ENCODE results near the gene THAP10. TPM values are rescaled to one million over a fixed set of nuclear protein-coding genes. Genes with fewer than 3 reads are reported as not detected.

The THAP10 gene
- total and polyA plus RNA-seq, 2 experiments from 2014 or later = 2.1 to 3.0 TPM

DNA sequence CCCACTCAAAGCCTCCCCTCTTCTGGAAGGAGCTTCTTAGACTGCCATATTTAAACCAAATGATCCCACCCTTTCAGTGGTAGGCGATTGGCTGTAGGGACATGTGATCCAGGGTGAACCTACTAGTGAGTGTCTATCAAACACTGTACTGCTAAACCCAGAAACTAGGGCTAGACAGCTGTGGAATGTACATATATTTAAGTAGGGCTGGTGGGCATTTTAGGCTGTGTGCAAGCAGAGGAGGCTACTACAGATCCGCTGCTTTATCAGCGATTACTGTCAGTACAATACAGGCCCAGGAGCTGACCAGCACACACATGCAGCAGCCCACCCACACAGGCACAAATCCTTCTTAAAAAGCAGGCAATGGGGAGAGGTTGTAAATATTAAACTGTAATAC lies 22.9 kb downstream of the THAP10 start:
- TF ChIP-seq EZH2phosphoT487 (IDR thresholded peaks at IDR 0.05; ENCODE audit: low read depth, severe bottlenecking, unreplicated experiment) = no peak
- TF ChIP-seq, protein P1, sequence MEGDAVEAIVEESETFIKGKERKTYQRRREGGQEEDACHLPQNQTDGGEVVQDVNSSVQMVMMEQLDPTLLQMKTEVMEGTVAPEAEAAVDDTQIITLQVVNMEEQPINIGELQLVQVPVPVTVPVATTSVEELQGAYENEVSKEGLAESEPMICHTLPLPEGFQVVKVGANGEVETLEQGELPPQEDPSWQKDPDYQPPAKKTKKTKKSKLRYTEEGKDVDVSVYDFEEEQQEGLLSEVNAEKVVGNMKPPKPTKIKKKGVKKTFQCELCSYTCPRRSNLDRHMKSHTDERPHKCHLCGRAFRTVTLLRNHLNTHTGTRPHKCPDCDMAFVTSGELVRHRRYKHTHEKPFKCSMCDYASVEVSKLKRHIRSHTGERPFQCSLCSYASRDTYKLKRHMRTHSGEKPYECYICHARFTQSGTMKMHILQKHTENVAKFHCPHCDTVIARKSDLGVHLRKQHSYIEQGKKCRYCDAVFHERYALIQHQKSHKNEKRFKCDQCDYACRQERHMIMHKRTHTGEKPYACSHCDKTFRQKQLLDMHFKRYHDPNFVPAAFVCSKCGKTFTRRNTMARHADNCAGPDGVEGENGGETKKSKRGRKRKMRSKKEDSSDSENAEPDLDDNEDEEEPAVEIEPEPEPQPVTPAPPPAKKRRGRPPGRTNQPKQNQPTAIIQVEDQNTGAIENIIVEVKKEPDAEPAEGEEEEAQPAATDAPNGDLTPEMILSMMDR (IDR thresholded peaks at IDR 0.05; ENCODE audit: poor library complexity) = no peak
- no peak for TF ChIP-seq EZH2 (IDR thresholded peaks at IDR 0.05; ENCODE audit: borderline replicate concordance)
- Histone ChIP-seq H3K27ac (no peak overlapping the region), H3K4me2 (no peak overlapping the region), H4K20me1 (ENCODE audit: insufficient read depth, poor library complexity, severe bottlenecking) (no peaks in the 10 kb centered on the region), H3K4me1 (ENCODE audit: insufficient read depth) (peaks cover 4% of the 10 kb centered on the region), H3K27me3 (no peaks in the 10 kb centered on the region), H2AFZ (peak overlapping the region; percentile 4), H3K9me3 (ENCODE audit: low read depth) (no peaks in the 10 kb centered on the region), H3K36me3 (replicated peaks; ENCODE audit: insufficient read depth, low read depth) (no peaks in the 10 kb centered on the region), H3K4me3 (no peak overlapping the region), H3K79me2 (no peaks in the 10 kb centered on the region), H3K9me2 (replicated peaks; ENCODE audit: insufficient read depth) (no peaks in the 10 kb centered on the region)
- 53% methylated on average over 3 of the region's 3 CpGs for WGBS (ENCODE audit: low lambda C conversion rate, missing lambda C conversion rate)
- DNase-seq (ENCODE audit: low spot score) = no peak

DNA sequence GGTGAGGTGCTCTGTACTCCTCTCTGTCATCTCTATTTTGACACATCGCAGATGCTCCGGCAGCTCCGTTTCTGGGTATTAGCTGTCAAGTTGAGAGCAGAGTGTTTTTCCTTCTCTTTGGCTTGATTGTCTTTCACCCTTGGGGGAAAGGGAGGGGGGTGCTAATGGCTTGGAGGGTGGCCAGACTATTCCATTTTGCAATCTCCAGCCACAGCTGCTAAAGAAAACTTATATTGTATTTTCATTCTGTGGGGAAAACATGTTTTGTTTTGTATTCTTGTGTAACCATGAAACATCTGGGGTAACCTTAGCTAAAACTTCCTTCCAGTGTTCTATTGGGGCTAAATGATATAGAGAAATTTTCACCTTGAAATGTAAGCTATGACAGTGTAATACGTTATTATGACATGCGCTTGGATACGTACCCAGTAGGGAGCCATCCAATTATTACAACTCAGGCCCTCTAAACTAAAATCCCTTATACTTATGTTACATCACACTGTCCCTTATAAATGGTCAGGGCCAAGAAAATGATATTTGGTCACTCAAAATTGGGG lies 24.2 kb downstream of the THAP10 start:
- no peaks in the 10 kb centered on the region for H3K9me2 ChIP-seq (replicated peaks; ENCODE audit: insufficient read depth)
- WGBS (ENCODE audit: low lambda C conversion rate, missing lambda C conversion rate) = 68% methylated on average over 6 of the region's 6 CpGs
- H3K4me1 ChIP-seq (ENCODE audit: insufficient read depth) = peaks cover 4% of the 10 kb centered on the region
- H3K36me3 ChIP-seq (replicated peaks; ENCODE audit: insufficient read depth, low read depth) = no peaks in the 10 kb centered on the region
- no peaks in the 10 kb centered on the region for H3K79me2 ChIP-seq
- TF ChIP-seq EZH2phosphoT487 (IDR thresholded peaks at IDR 0.05; ENCODE audit: low read depth, severe bottlenecking, unreplicated experiment) = no peak
- TF ChIP-seq, protein P1 (IDR thresholded peaks at IDR 0.05; ENCODE audit: poor library complexity) = no peak
- no peak for TF ChIP-seq EZH2 (IDR thresholded peaks at IDR 0.05; ENCODE audit: borderline replicate concordance)
- peak overlapping the region; percentile 57 for H3K27ac ChIP-seq
- no peaks in the 10 kb centered on the region for H3K9me3 ChIP-seq (ENCODE audit: low read depth)
- H4K20me1 ChIP-seq (ENCODE audit: insufficient read depth, poor library complexity, severe bottlenecking) = no peaks in the 10 kb centered on the region
- DNase-seq (ENCODE audit: low spot score) = peak; percentile 26
- H3K4me3 ChIP-seq = no peak overlapping the region
- H2AFZ ChIP-seq = no peak overlapping the region
- H3K4me2 ChIP-seq = peak overlapping the region; percentile 9
- H3K27me3 ChIP-seq = no peaks in the 10 kb centered on the region

DNA sequence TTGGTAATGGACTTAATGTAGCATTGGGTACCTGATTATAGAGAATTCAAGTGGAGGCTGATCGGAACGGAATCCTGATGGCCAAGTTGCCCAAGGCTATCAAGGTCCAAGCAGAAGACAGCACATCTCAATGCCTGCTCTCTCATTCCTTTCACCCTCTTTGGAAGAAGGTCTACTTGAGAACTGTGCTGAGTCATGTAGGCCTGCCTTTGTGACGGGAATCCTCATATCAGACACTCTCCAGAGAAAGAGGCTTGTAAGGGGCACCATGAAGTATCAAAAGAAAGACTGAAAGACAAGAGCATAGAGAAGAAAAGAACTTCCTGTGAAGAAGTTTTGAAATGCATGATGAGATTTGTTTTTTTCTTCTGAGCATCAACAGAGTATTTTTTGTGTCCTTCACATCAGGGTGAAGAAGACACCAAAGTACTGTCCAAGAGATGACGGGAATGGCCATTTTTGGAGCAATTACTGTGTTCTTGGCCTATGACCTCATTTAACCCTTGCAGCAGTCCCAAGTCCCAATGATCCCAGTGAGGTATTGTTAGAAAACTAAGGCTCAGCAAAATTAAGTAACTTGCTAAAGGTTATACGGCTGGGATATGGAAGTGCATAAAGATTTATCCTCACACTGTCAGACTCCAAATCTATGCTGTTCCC lies 25.1 kb downstream of the THAP10 start:
- DNase-seq (ENCODE audit: low spot score) = no peak
- H4K20me1 ChIP-seq (ENCODE audit: insufficient read depth, poor library complexity, severe bottlenecking) = no peaks in the 10 kb centered on the region
- 73% methylated on average over 5 of the region's 5 CpGs for WGBS (ENCODE audit: low lambda C conversion rate, missing lambda C conversion rate)
- no peaks in the 10 kb centered on the region for H3K27me3 ChIP-seq
- H3K36me3 ChIP-seq (replicated peaks; ENCODE audit: insufficient read depth, low read depth) = no peaks in the 10 kb centered on the region
- H3K4me2 ChIP-seq = no peak overlapping the region
- no peak for TF ChIP-seq EZH2phosphoT487 (IDR thresholded peaks at IDR 0.05; ENCODE audit: low read depth, severe bottlenecking, unreplicated experiment)
- no peak overlapping the region for H2AFZ ChIP-seq
- no peak overlapping the region for H3K4me3 ChIP-seq
- no peaks in the 10 kb centered on the region for H3K9me3 ChIP-seq (ENCODE audit: low read depth)
- peak overlapping the region; percentile 57 for H3K27ac ChIP-seq
- H3K4me1 ChIP-seq (ENCODE audit: insufficient read depth) = peaks cover 4% of the 10 kb centered on the region
- no peaks in the 10 kb centered on the region for H3K9me2 ChIP-seq (replicated peaks; ENCODE audit: insufficient read depth)
- no peaks in the 10 kb centered on the region for H3K79me2 ChIP-seq

DNA sequence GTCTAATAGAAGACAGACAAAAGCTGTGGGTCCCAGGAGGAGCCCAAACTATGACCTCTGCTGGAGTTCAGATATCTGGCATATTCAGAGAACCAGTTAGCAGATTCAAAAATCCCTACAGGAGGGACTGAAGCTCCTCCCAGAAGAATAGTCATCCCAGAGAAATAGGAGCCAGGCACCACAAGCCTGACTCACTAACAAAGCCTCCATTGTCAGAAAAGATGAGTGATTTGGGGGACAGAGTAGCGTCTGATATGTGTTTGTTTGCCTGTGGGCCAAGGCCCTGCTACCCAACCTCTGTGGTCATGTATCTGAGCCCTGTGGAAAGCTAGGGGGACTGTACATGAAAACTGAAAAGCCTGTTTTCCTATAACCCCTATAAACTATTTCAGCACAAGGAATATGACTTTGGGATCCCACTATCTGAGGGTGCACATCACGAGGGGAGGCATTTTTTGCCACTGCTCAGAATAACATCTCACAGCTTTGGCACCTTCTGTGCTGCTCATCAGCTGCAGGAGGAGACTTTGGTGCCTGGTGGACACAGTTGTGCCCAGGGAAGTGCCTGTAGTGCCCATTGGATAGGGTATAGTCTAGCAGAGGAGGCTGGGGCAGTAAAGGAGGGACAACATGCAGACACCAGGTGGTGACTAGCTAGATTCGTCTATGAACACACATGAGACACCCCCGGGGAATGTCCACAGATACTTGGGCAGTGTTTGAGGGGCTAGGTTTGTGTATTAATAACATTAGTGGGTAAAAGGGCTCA lies 28.6 kb downstream of the THAP10 start:
- WGBS (ENCODE audit: low lambda C conversion rate, missing lambda C conversion rate) = 64% methylated on average over 4 of the region's 4 CpGs
- Histone ChIP-seq H3K4me1 (ENCODE audit: insufficient read depth) (peaks cover 4% of the 10 kb centered on the region), H3K9me2 (replicated peaks; ENCODE audit: insufficient read depth) (no peaks in the 10 kb centered on the region), H4K20me1 (ENCODE audit: insufficient read depth, poor library complexity, severe bottlenecking) (no peaks in the 10 kb centered on the region), H3K27ac (peak overlapping the region; percentile 63), H2AFZ (no peak overlapping the region), H3K9me3 (ENCODE audit: low read depth) (no peaks in the 10 kb centered on the region), H3K4me2 (no peak overlapping the region), H3K4me3 (no peak overlapping the region), H3K36me3 (replicated peaks; ENCODE audit: insufficient read depth, low read depth) (no peaks in the 10 kb centered on the region), H3K79me2 (no peaks in the 10 kb centered on the region), H3K27me3 (no peaks in the 10 kb centered on the region)
- DNase-seq (ENCODE audit: low spot score) = peak; percentile 38
- TF ChIP-seq EZH2phosphoT487 (IDR thresholded peaks at IDR 0.05; ENCODE audit: low read depth, severe bottlenecking, unreplicated experiment) = no peak
- TF ChIP-seq, protein P1 (IDR thresholded peaks at IDR 0.05; ENCODE audit: poor library complexity) = no peak
- TF ChIP-seq EZH2 (IDR thresholded peaks at IDR 0.05; ENCODE audit: borderline replicate concordance) = no peak
